SK-N-SH (cell line): Measurements from ENCODE around the gene PARVG. TPM values are rescaled to one million over a fixed set of nuclear protein-coding genes. Genes with fewer than 3 reads are reported as not detected.

Experiments used
- CTCF ChIA-PET: fragments of 300-600, 350-600 bp; formaldehyde crosslinking; extraction: SDS; loops from one replicate; lab custom pipeline; 2021; lab: Yijun Ruan, JAX
- POLR2A ChIA-PET: fragments of 350-600 bp; sonication (Branson Sonifier 250); formaldehyde crosslinking; extraction: SDS; loops from one replicate; lab custom pipeline; 2020; ENCODE audit warnings: antibody characterized with exemption, inconsistent platforms; lab: Yijun Ruan, JAX
- DNase-seq: peaks from one replicate; pipeline ENCODE4 v3.0.0; 2012
- H2AFZ ChIP-seq: fragments of 200-600 bp; sonication (generic); 2 replicates; pipeline ENCODE4 v1.8.1; 2016; ENCODE audit warnings: antibody characterized with exemption, mild to moderate bottlenecking, low read depth
- H3F3A ChIP-seq: fragments of 200-600 bp; sonication (generic); replicated peaks from 2 replicates; pipeline ENCODE3; 2016; ENCODE audit warnings: antibody characterized with exemption, mild to moderate bottlenecking; ENCODE audit not compliant: insufficient read depth
- H3K27ac ChIP-seq, 2 experiments: fragments of 200-500 bp in 1 of 2; fragments of 200-600 bp in 1 of 2; sonication (Bioruptor generic) in 1 of 2; sonication (generic), shearing (Covaris generic) in 1 of 2; 2 replicates each; pipeline versions ENCODE4 v1.5.1 to v1.6.1; 2014 to 2016; ENCODE audit warnings: low read depth in 2 of 2, inconsistent platforms in 1 of 2, low read length in 1 of 2, mild to moderate bottlenecking in 1 of 2, mixed read lengths in 1 of 2
- H3K27me3 ChIP-seq: fragments of 200-600 bp; sonication (generic), shearing (Covaris generic); 2 replicates; pipeline ENCODE4 v1.6.1; 2016; ENCODE audit warnings: mixed run types; ENCODE audit not compliant: insufficient read depth
- H3K36me3 ChIP-seq, 2 experiments: fragments of 200-500 bp in 1 of 2; fragments of 200-600 bp in 1 of 2; sonication (Bioruptor generic) in 1 of 2; sonication (generic) in 1 of 2; replicated peaks in 1 of 2; 2 replicates each; pipeline versions ENCODE3 to v1.5.1; 2014 to 2016; ENCODE audit warnings: low read length in 1 of 2, mild to moderate bottlenecking in 1 of 2; ENCODE audit not compliant: insufficient read depth in 2 of 2, control insufficient read depth in 1 of 2
- H3K4me1 ChIP-seq, 2 experiments: fragments of 200-500 bp in 1 of 2; fragments of 200-600 bp in 1 of 2; sonication (Bioruptor generic) in 1 of 2; sonication (generic), shearing (Covaris generic) in 1 of 2; 2 replicates each; pipeline versions ENCODE4 v1.5.1 to v1.6.1; 2014 to 2016; ENCODE audit warnings: low read depth in 1 of 2, low read length in 1 of 2, mixed run types in 1 of 2; ENCODE audit not compliant: insufficient read depth in 2 of 2, control insufficient read depth in 1 of 2
- H3K4me2 ChIP-seq: fragments of 200-600 bp; sonication (generic), shearing (Covaris generic); 2 replicates; pipeline ENCODE4 v1.6.1; 2017; ENCODE audit warnings: mixed run types
- H3K4me3 ChIP-seq, 2 experiments: fragments of 200-500 bp in 1 of 2; fragments of 200-600 bp in 1 of 2; sonication (Bioruptor generic) in 1 of 2; sonication (generic), shearing (Covaris generic) in 1 of 2; 2 replicates each; pipeline versions ENCODE4 v1.5.1 to v1.8.1; 2014 to 2016; ENCODE audit warnings: low read depth in 2 of 2, inconsistent platforms in 1 of 2, low read length in 1 of 2, mild to moderate bottlenecking in 1 of 2, mixed read lengths in 1 of 2, moderate library complexity in 1 of 2
- H3K79me2 ChIP-seq: fragments of 200-600 bp; sonication (generic); 2 replicates; pipeline ENCODE4 v1.8.1; 2017; ENCODE audit warnings: mild to moderate bottlenecking; ENCODE audit not compliant: insufficient read depth
- H3K9ac ChIP-seq: fragments of 200-600 bp; sonication (generic); 2 replicates; pipeline ENCODE4 v1.6.1; 2017; ENCODE audit warnings: mixed run types
- H3K9me2 ChIP-seq: fragments of 200-600 bp; sonication (generic); 2 replicates; pipeline ENCODE4 v1.6.1; 2017; ENCODE audit warnings: mixed run types
- H3K9me3 ChIP-seq: fragments of 200-600 bp; sonication (generic); 2 replicates; pipeline ENCODE4 v1.6.1; 2017; ENCODE audit warnings: mixed run types, mild to moderate bottlenecking, moderate library complexity
- H4K20me1 ChIP-seq: fragments of 200-600 bp; sonication (generic); 2 replicates; pipeline ENCODE4 v1.6.1; 2017; ENCODE audit warnings: mild to moderate bottlenecking, mixed run types; ENCODE audit not compliant: insufficient read depth
- CHD2 ChIP-seq: fragments of 150-350 bp; IDR thresholded peaks from 2 replicates; pipeline ENCODE4 v1.6.1; 2018; ENCODE audit warnings: low read length; ENCODE audit not compliant: partially characterized antibody
- ELF1 ChIP-seq: IDR thresholded peaks from 2 replicates; pipeline ENCODE4 v1.4.0; 2012
- EP300 ChIP-seq, 2 experiments: IDR thresholded peaks; 2 replicates each; pipeline versions ENCODE4 v1.4.0 to v1.6.1; 2012; ENCODE audit warnings: borderline replicate concordance in 1 of 2, low read depth in 1 of 2, low read length in 1 of 2
- EZH2phosphoT487 ChIP-seq: fragments of 200-600 bp; sonication (generic); IDR thresholded peaks from 2 replicates; pipeline ENCODE4 v1.6.1; 2017; ENCODE audit warnings: low read depth, mixed run types, mild to moderate bottlenecking, antibody characterized with exemption, moderate library complexity, borderline replicate concordance
- FOSL2 ChIP-seq: IDR thresholded peaks from 2 replicates; pipeline ENCODE4 v1.4.0; 2012; ENCODE audit warnings: low read depth, mild to moderate bottlenecking, moderate library complexity, borderline replicate concordance
- FOXJ3 ChIP-seq: sonication (generic); formaldehyde crosslinking; IDR thresholded peaks from 2 replicates; pipeline ENCODE4 v1.5.1; 2020; ENCODE audit warnings: mild to moderate bottlenecking, missing genetic modification reagents
- FOXM1 ChIP-seq: IDR thresholded peaks from 2 replicates; pipeline ENCODE4 v1.4.0; 2012; ENCODE audit warnings: low read depth, mild to moderate bottlenecking
- GATA2 ChIP-seq: sonication (generic); formaldehyde crosslinking; IDR thresholded peaks from 2 replicates; pipeline ENCODE4 v1.5.0; 2020; ENCODE audit warnings: mild to moderate bottlenecking, missing genetic modification reagents
- JUND ChIP-seq: IDR thresholded peaks from 2 replicates; pipeline ENCODE4 v1.4.0; 2012
- MEF2A ChIP-seq: IDR thresholded peaks from 2 replicates; pipeline ENCODE4 v1.4.0; 2012; ENCODE audit warnings: low read depth, borderline replicate concordance
- MXI1 ChIP-seq: IDR thresholded peaks from 2 replicates; pipeline ENCODE4 v1.6.1; 2012; ENCODE audit warnings: mild to moderate bottlenecking, low read depth, low read length, improper control_type of control experiment
- NFIC ChIP-seq: IDR thresholded peaks from 2 replicates; pipeline ENCODE4 v1.4.0; 2012; ENCODE audit warnings: borderline replicate concordance
- RFX5 ChIP-seq: IDR thresholded peaks from 2 replicates; pipeline ENCODE4 v1.6.1; 2012; ENCODE audit warnings: mild to moderate bottlenecking, improper control_type of control experiment, low read length
- RXRA ChIP-seq: IDR thresholded peaks from 2 replicates; pipeline ENCODE4 v1.4.0; 2012; ENCODE audit warnings: low read depth, mild to moderate bottlenecking, borderline replicate concordance
- SIN3A ChIP-seq: IDR thresholded peaks from 2 replicates; pipeline ENCODE4 v1.6.1; 2012; ENCODE audit warnings: low read depth, mild to moderate bottlenecking, low read length, moderate library complexity, borderline replicate concordance
- TAF1 ChIP-seq: IDR thresholded peaks from 2 replicates; pipeline ENCODE4 v1.6.1; 2012; ENCODE audit warnings: low read depth, mild to moderate bottlenecking, low read length, moderate library complexity, borderline replicate concordance
- TEAD4 ChIP-seq: IDR thresholded peaks from 2 replicates; pipeline ENCODE4 v1.4.0; 2012; ENCODE audit warnings: mild to moderate bottlenecking, borderline replicate concordance; ENCODE audit not compliant: insufficient read depth
- WGBS: methylation state at CpG from one replicate; pipeline ENCODE4 v1.1.6; 2017; ENCODE audit warnings: low lambda C conversion rate; 5-methylcytosine and 5-hydroxymethylcytosine counted together
- polyA plus RNA-seq, 3 experiments: library from polyadenylated mRNA; depleted of rRNA; stranded (reverse); fragments of >200 nt; gene quantifications; 2 replicates each; pipeline ENCODE4 v1.2.3, GENCODE V29; 2012
- TF ChIP-seq, protein P1 (sequence below): IDR thresholded peaks from 2 replicates; pipeline ENCODE4 v1.4.0; 2012; ENCODE audit warnings: low read depth, borderline replicate concordance
- TF ChIP-seq, protein P2 (sequence below): IDR thresholded peaks from 2 replicates; pipeline ENCODE4 v1.4.0; 2012; ENCODE audit warnings: low read depth
- TF ChIP-seq, protein P3 (sequence below): IDR thresholded peaks from 2 replicates; pipeline ENCODE4 v1.4.0; 2012; ENCODE audit warnings: low read depth, borderline replicate concordance

The PARVG gene
- polyA plus RNA-seq, 1 of the 3 experiments (the other 2 are of a cell fraction), result 0.05 TPM

DNA sequence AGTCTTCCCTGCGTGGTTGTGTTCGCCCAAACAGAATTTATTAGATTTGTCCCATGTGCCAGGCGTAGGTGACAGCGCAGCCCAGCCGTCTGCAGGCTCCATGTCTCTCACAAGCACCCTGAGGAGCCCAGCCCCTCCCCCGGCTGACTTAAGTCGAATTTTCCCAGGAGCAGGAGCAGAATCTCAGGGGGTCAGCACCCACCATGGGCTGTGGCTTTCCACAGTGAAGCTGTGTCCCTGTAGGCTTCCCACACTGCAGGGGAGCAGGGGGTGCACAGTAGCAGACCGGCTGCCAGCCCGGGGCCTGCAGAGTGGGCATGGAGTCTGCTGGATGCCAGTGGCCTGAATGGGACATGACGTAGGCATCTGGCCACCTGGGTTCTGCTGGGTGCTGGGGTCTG is 16.0 kb downstream of the PARVG start (continued):
- TF ChIP-seq JUND, result no peak
- no peak for TF ChIP-seq TAF1
- TF ChIP-seq EP300 (IDR thresholded peaks at IDR 0.05; ENCODE audit: borderline replicate concordance in 1 of 2, low read depth in 1 of 2, low read length in 1 of 2), result no peak
- TF ChIP-seq FOSL2, result no peak
- TF ChIP-seq ELF1, result no peak
- TF ChIP-seq TEAD4, result no peak

DNA sequence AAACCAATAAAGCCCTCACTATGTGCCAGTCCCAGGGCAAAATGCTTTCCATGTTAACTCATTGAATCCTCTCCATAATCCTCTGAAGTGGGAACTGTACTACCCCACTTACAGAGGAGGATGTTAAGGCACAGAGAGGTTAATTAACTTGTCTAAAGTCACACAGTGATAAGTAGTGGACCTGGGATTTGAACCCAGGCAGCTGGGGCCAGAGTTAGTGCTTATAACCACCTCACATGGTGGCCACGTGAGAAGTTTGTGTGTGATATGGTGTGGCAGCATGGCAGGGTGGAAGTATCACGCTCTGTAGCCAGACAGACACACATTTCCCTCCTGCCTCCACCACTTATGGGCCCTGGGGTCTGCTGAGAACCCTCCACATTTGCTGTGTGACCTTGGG is 16.5 kb downstream of the PARVG start:
- ChIA-PET CTCF (interaction anchor here (0.6 to 1.2 kb wide), 3 partner anchors 11 to 488 kb away, joined by 3 to 5 read pairs (median 3); no protein-coding TSS in a partner anchor), POLR2A (no interaction called here)
- Histone ChIP-seq H3K27ac (no peak overlapping the region), H3K27me3 (no peaks in the 10 kb centered on the region; the same call in 1 of the 2 replicates), H3K4me3 (no peak overlapping the region), H3K9ac (no peak overlapping the region), H2AFZ (no peak overlapping the region), H4K20me1 (no peaks in the 10 kb centered on the region), H3K9me3 (no peaks in the 10 kb centered on the region)
- 48% methylated on average over 2 of the region's 2 CpGs for WGBS
- no peak for TF ChIP-seq ELF1
- no peak for TF ChIP-seq CHD2
- TF ChIP-seq GATA2 (CRISPR knock-in tag), result no peak
- no peak for TF ChIP-seq JUND
- TF ChIP-seq, protein P1, sequence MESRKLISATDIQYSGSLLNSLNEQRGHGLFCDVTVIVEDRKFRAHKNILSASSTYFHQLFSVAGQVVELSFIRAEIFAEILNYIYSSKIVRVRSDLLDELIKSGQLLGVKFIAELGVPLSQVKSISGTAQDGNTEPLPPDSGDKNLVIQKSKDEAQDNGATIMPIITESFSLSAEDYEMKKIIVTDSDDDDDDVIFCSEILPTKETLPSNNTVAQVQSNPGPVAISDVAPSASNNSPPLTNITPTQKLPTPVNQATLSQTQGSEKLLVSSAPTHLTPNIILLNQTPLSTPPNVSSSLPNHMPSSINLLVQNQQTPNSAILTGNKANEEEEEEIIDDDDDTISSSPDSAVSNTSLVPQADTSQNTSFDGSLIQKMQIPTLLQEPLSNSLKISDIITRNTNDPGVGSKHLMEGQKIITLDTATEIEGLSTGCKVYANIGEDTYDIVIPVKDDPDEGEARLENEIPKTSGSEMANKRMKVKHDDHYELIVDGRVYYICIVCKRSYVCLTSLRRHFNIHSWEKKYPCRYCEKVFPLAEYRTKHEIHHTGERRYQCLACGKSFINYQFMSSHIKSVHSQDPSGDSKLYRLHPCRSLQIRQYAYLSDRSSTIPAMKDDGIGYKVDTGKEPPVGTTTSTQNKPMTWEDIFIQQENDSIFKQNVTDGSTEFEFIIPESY, result no peak
- TF ChIP-seq FOXJ3, result no peak
- no peak for TF ChIP-seq EZH2phosphoT487
- no peak for TF ChIP-seq RFX5
- TF ChIP-seq FOXM1, result no peak
- no peak for TF ChIP-seq SIN3A
- TF ChIP-seq, protein P2, sequence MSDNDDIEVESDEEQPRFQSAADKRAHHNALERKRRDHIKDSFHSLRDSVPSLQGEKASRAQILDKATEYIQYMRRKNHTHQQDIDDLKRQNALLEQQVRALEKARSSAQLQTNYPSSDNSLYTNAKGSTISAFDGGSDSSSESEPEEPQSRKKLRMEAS, result no peak
- no peak for TF ChIP-seq EP300 (IDR thresholded peaks at IDR 0.05; ENCODE audit: borderline replicate concordance in 1 of 2, low read depth in 1 of 2, low read length in 1 of 2)
- no peak for TF ChIP-seq NFIC
- TF ChIP-seq, protein P3, sequence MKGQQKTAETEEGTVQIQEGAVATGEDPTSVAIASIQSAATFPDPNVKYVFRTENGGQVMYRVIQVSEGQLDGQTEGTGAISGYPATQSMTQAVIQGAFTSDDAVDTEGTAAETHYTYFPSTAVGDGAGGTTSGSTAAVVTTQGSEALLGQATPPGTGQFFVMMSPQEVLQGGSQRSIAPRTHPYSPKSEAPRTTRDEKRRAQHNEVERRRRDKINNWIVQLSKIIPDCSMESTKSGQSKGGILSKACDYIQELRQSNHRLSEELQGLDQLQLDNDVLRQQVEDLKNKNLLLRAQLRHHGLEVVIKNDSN, result no peak
- no peak for TF ChIP-seq RXRA
- no peak for TF ChIP-seq TAF1
- TF ChIP-seq MXI1, result no peak
- no peak for TF ChIP-seq MEF2A
- TF ChIP-seq, all 33 proteins: peak for 0
- Histone ChIP-seq H3K79me2 (no peaks in the 10 kb centered on the region), H3F3A (no peaks in the 10 kb centered on the region), H3K36me3 (no peaks in the 10 kb centered on the region), H3K4me1 (peaks cover 0 to 33% of the 10 kb centered on the region in 2 experiments; a peak in 1 of 4 replicates), H3K9me2 (no peaks in the 10 kb centered on the region), H3K4me2 (no peak overlapping the region)
- DNase-seq, result no peak
